ENCODE results near the gene TXNRD3. TPM values are rescaled to one million over a fixed set of nuclear protein-coding genes. Genes with fewer than 3 reads are reported as not detected.
A peak's percentile ranks its signal among the peaks of the same experiment; 100 is the strongest.

TXNRD3 gene
- total RNA-seq, 6 donors from 2014 or later: 7.6 to 14.4 (median 12.4) TPM

DNA sequence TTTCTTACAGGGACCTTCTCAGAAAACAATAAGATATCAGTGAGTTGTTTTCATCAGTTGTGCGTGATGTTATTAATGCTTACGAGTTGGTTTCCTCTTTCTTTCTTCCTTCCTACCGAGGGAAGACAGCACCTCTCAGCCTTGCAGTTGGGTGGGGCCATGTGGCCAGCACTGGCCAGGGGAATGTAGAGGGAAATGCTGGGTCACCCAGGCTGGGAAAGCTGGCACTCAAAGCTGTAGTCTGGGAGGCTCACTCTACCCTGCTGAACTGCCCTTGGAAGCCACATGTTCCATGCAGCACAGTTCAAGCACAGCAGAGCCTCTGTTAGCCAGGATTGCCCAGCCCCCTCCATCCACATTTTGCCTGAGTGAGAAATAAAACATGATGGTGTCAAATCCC lies 39.0 kb upstream of the TXNRD3 start:
- Histone ChIP-seq H3K27me3 (no peaks in the 10 kb centered on the region), H3K9me3 (no peaks in the 10 kb centered on the region), H3K4me3 (no peak overlapping the region), H3K36me3 (no peaks in the 10 kb centered on the region), H3K27ac (no peak overlapping the region), H3K4me1 (peaks cover 0 to 4% (median 0%) of the 10 kb centered on the region in 4 donors)
- DNase-seq: no peak
- ATAC-seq (ENCODE audit: low FRiP score in 2 of 2): no peak
- TF ChIP-seq POLR2A (IDR thresholded peaks at IDR 0.05) (no peak), CTCF (IDR thresholded peaks at IDR 0.05) (no peak), EP300 (IDR thresholded peaks at IDR 0.05) (no peak), POLR2AphosphoS5 (IDR thresholded peaks at IDR 0.05) (no peak)
- 35 to 39% methylated on average over 3 of the region's 3 CpGs for WGBS, 2 donors

GRCh38 chr3:126692858-126693257 lies 37.9 kb upstream of the TXNRD3 start:
- Histone ChIP-seq H3K36me3 (no peaks in the 10 kb centered on the region), H3K27me3 (no peaks in the 10 kb centered on the region), H3K4me3 (no peak overlapping the region), H3K27ac (no peak overlapping the region), H3K9me3 (no peaks in the 10 kb centered on the region), H3K4me1 (peaks cover 0 to 4% (median 0%) of the 10 kb centered on the region in 4 donors)
- no peak for TF ChIP-seq POLR2AphosphoS5 (IDR thresholded peaks at IDR 0.05)
- TF ChIP-seq CTCF (IDR thresholded peaks at IDR 0.05): no peak
- TF ChIP-seq EP300 (IDR thresholded peaks at IDR 0.05): no peak
- no peak for TF ChIP-seq POLR2A (IDR thresholded peaks at IDR 0.05)
- 72 to 76% methylated on average over 5 of the region's 5 CpGs for WGBS, 2 donors
- ATAC-seq (ENCODE audit: low FRiP score in 2 of 2) (no peak), DNase-seq (no peak)

- Histone ChIP-seq H3K9me3 (no peaks in the 10 kb centered on the region), H3K4me3 (no peak overlapping the region), H3K36me3 (no peaks in the 10 kb centered on the region), H3K27ac (no peak overlapping the region), H3K4me1 (peaks cover 0 to 3% (median 0%) of the 10 kb centered on the region in 4 donors), H3K27me3 (no peaks in the 10 kb centered on the region)
- 91% methylated on average over 4 of the region's 4 CpGs for WGBS, 2 donors
- DNase-seq (no peak), ATAC-seq (ENCODE audit: low FRiP score in 2 of 2) (no peak)
- TF ChIP-seq POLR2A (IDR thresholded peaks at IDR 0.05): no peak
- no peak for TF ChIP-seq CTCF (IDR thresholded peaks at IDR 0.05)
- no peak for TF ChIP-seq POLR2AphosphoS5 (IDR thresholded peaks at IDR 0.05)
- TF ChIP-seq EP300 (IDR thresholded peaks at IDR 0.05): no peak
Measured at GRCh38 chr3:126691765-126692164, 36.8 kb upstream of the TXNRD3 start.

- Histone ChIP-seq H3K9me3 (no peaks in the 10 kb centered on the region), H3K4me3 (no peak overlapping the region), H3K27me3 (no peaks in the 10 kb centered on the region), H3K36me3 (no peaks in the 10 kb centered on the region), H3K27ac (no peak overlapping the region), H3K4me1 (no peaks in the 10 kb centered on the region)
- DNase-seq (no peak), ATAC-seq (ENCODE audit: low FRiP score in 2 of 2) (no peak)
- TF ChIP-seq POLR2AphosphoS5 (IDR thresholded peaks at IDR 0.05): no peak
- no peak for TF ChIP-seq EP300 (IDR thresholded peaks at IDR 0.05)
- no peak for TF ChIP-seq CTCF (IDR thresholded peaks at IDR 0.05)
- no peak for TF ChIP-seq POLR2A (IDR thresholded peaks at IDR 0.05)
- 67 to 68% methylated on average over 2 of the region's 2 CpGs for WGBS, 2 donors
Measured at GRCh38 chr3:126685493-126685892, 30.6 kb upstream of the TXNRD3 start.

DNA sequence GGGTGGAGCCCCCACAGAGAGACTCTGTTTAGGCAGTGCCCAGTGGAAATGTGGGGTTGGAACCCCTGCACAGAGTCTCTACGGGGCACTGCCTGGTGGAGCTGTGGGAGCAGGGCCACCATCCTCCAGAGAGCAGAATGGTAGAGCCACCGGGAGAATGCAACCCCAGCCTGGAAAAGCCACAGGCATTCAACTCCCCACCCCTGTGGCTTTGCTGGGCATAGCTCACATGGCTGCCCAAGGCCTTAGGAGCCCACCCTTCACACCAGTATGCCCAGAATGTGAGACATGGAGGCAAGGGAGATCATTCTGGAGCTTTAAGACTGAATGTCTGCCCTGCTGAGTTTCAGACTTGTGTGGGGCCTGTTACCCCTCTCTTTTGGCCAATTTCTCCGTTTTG lies 30.1 kb upstream of the TXNRD3 start:
- Histone ChIP-seq H3K9me3 (no peaks in the 10 kb centered on the region), H3K27ac (no peak overlapping the region), H3K4me1 (no peaks in the 10 kb centered on the region), H3K27me3 (no peaks in the 10 kb centered on the region), H3K4me3 (no peak overlapping the region), H3K36me3 (no peaks in the 10 kb centered on the region)
- DNase-seq (no peak), ATAC-seq (ENCODE audit: low FRiP score in 2 of 2) (peak in 1 of 2 donors; percentile 68)
- 89 to 90% methylated on average over 1 to 3 of the region's 3 CpGs for WGBS, 2 donors
- no peak for TF ChIP-seq EP300 (IDR thresholded peaks at IDR 0.05)

Data from upper lobe of left lung (tissue), 6 donors.